Ishikawa (cell line): ENCODE data around the gene MAD1L1.

Experiments
- CEBPB ChIP-seq: IDR thresholded peaks from 2 replicates; pipeline ENCODE4 v1.6.1; 2012
- CREB1 ChIP-seq: IDR thresholded peaks from 2 replicates; pipeline ENCODE4 v1.6.1; 2012; ENCODE audit warnings: low read depth
- EGR1 ChIP-seq: IDR thresholded peaks from 2 replicates; pipeline ENCODE4 v1.6.1; 2012
- EP300 ChIP-seq: IDR thresholded peaks from 2 replicates; pipeline ENCODE4 v1.6.1; 2012; ENCODE audit warnings: borderline replicate concordance
- FOXM1 ChIP-seq: IDR thresholded peaks from 2 replicates; pipeline ENCODE4 v1.6.1; 2012; ENCODE audit warnings: low read depth, borderline replicate concordance
- NFIC ChIP-seq: IDR thresholded peaks from 2 replicates; pipeline ENCODE4 v1.6.1; 2012
- RAD21 ChIP-seq: IDR thresholded peaks from 2 replicates; pipeline ENCODE4 v1.6.1; 2012; ENCODE audit warnings: low read depth
- TAF1 ChIP-seq: IDR thresholded peaks from 2 replicates; pipeline ENCODE4 v1.6.1; 2012; ENCODE audit warnings: low read depth, mild to moderate bottlenecking
- TCF12 ChIP-seq: IDR thresholded peaks from 2 replicates; pipeline ENCODE4 v1.6.1; 2012; ENCODE audit warnings: low read depth
- TEAD4 ChIP-seq: IDR thresholded peaks from 2 replicates; pipeline ENCODE4 v1.6.1; 2012
- YY1 ChIP-seq: IDR thresholded peaks from 2 replicates; pipeline ENCODE4 v1.6.1; 2012; ENCODE audit warnings: low read depth
- ZBTB7A ChIP-seq: IDR thresholded peaks from 2 replicates; pipeline ENCODE4 v1.6.1; 2012; ENCODE audit warnings: low read depth
- TF ChIP-seq, protein P1 (sequence below): IDR thresholded peaks from 2 replicates; pipeline ENCODE4 v1.6.1; 2012
- TF ChIP-seq, protein P2 (sequence below): IDR thresholded peaks from 2 replicates; pipeline ENCODE4 v1.6.1; 2012; ENCODE audit warnings: low read depth, mild to moderate bottlenecking
- TF ChIP-seq, protein P3 (sequence below): IDR thresholded peaks from 2 replicates; pipeline ENCODE4 v1.6.1; 2012

Gene MAD1L1

DNA sequence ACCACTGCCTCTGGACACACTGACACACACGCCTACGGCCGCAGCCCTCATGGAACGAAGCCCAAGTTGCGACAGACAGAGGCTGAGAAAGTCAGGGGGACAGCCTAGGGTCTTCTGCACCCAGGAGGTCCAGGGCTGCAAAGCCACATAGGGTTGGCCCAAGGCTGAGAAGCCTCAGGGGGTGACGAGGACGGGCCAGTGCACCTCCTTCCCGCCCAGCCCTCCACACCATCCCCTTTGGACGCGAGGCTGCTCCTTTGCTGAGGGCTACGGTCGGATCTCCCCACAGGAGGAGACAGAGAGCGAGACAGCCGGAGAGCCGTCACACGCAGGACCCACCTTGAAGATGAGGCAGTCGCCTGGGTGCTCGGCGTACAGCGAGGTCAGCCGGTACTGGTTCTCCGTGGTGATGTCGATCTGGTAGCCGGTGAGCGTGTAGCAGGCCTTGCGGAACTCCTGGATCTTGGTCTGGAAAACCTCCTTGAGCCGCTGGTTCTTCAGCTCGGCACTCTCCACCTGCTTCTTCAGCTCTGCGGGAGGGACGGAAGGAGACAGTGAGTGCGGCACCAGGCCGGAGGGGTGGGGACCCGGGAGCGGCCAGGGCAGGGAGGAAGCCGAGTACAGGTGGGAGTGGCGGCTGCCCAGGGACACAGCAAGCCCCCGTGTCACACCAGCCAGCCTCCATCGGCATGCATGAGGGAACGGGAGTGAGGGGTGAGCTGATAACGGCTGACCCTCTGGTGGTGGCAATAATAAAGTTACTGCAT is 334.7 kb downstream of the MAD1L1 start:
- TF ChIP-seq, protein P1, sequence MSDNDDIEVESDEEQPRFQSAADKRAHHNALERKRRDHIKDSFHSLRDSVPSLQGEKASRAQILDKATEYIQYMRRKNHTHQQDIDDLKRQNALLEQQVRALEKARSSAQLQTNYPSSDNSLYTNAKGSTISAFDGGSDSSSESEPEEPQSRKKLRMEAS = no peak
- TF ChIP-seq NFIC (no peak), TCF12 (no peak), EGR1 (no peak), TAF1 (no peak)
- TF ChIP-seq, protein P2, sequence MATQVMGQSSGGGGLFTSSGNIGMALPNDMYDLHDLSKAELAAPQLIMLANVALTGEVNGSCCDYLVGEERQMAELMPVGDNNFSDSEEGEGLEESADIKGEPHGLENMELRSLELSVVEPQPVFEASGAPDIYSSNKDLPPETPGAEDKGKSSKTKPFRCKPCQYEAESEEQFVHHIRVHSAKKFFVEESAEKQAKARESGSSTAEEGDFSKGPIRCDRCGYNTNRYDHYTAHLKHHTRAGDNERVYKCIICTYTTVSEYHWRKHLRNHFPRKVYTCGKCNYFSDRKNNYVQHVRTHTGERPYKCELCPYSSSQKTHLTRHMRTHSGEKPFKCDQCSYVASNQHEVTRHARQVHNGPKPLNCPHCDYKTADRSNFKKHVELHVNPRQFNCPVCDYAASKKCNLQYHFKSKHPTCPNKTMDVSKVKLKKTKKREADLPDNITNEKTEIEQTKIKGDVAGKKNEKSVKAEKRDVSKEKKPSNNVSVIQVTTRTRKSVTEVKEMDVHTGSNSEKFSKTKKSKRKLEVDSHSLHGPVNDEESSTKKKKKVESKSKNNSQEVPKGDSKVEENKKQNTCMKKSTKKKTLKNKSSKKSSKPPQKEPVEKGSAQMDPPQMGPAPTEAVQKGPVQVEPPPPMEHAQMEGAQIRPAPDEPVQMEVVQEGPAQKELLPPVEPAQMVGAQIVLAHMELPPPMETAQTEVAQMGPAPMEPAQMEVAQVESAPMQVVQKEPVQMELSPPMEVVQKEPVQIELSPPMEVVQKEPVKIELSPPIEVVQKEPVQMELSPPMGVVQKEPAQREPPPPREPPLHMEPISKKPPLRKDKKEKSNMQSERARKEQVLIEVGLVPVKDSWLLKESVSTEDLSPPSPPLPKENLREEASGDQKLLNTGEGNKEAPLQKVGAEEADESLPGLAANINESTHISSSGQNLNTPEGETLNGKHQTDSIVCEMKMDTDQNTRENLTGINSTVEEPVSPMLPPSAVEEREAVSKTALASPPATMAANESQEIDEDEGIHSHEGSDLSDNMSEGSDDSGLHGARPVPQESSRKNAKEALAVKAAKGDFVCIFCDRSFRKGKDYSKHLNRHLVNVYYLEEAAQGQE = no peak

DNA sequence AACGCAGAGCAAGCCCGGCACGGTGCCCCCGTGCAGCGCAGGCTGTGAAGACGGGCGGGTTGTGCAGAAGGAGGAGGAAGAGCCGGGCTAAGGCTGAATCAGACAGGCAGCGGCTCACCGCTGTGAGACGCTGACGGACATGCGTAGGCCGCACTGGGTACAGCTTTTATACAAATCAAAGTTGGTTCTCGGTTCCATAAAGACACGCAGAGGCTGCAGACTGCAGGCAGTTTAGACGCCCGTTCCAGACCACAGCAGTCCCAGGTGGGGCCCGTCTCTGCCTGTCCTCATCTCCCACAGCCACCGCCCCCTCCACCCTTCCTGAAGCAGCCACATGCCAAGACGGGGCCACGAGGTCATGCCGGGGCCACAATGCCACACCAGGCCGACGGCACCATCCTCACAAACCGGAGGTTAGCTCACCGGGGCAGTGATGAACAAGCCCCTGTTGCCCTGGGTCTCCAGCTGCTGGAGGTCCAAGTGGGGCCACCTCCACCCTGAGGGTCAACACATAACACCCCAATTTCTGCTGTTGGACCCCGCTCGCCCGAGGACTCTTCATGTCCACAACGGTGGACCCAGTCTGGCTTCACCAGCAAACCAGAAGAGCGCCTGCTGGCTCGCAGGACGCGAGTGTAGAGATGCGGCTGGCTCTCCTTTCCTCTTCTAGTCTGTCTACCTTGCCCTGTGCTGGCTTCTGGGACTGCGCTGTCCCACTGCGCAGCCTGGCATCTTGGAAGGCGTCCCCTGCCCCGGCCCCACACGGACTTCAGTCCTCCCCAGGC is 335.5 kb downstream of the MAD1L1 start:
- TF ChIP-seq CEBPB = no peak
- TF ChIP-seq, protein P1 = no peak
- no peak for TF ChIP-seq YY1
- no peak for TF ChIP-seq TEAD4
- TF ChIP-seq ZBTB7A = no peak
- TF ChIP-seq EP300 = no peak
- TF ChIP-seq FOXM1 = no peak

DNA sequence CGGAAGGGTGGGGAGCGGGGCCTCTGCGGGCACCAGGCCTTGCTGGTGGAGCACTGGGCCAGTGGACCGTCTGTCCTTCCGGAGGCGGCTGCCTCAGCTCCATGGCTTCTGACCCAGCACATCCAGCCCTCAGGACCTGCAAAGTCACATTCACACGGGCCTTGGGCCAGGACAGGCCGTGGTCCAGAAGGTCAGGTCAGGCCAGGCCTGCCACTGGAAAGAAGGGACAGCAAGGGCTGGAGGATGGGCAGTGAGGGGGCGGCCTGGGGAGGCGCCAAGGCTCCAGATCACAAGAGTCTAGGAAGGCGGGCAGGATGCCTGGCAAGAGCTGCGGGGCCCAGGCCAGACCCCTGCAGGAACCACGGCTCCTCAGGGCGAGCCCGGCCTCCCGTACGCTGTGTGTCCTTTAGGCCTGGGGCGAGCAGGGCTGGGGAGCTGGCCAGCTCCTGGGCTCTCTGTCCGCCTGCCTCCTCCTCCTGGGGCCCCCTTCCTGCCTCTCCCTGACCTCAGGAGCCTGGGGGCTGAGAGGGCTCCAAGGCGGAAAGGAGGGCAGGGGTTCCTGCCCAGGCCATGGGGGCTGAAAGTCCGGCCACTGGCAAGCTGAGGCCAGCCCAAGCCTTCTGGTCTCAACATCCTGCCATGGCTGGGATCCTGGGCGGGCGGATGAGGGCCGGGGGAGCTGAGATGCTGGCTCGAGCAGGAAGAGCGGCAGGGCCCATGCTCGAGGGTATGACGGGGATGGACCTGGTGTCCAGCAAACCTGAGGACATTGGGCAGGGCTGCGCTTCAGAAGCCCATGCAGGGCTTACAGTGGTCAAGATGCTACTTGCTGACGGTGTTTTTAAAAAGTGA is 336.9 kb downstream of the MAD1L1 start:
- TF ChIP-seq TEAD4 (no peak), ZBTB7A (no peak), RAD21 (no peak), FOXM1 (no peak), CREB1 (no peak), YY1 (no peak), EGR1 (no peak), EP300 (no peak), TCF12 (no peak), CEBPB (no peak), NFIC (no peak), TAF1 (no peak)
- TF ChIP-seq, protein P3, sequence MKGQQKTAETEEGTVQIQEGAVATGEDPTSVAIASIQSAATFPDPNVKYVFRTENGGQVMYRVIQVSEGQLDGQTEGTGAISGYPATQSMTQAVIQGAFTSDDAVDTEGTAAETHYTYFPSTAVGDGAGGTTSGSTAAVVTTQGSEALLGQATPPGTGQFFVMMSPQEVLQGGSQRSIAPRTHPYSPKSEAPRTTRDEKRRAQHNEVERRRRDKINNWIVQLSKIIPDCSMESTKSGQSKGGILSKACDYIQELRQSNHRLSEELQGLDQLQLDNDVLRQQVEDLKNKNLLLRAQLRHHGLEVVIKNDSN = no peak
- TF ChIP-seq, protein P2 = no peak
- TF ChIP-seq, protein P1 = no peak

DNA sequence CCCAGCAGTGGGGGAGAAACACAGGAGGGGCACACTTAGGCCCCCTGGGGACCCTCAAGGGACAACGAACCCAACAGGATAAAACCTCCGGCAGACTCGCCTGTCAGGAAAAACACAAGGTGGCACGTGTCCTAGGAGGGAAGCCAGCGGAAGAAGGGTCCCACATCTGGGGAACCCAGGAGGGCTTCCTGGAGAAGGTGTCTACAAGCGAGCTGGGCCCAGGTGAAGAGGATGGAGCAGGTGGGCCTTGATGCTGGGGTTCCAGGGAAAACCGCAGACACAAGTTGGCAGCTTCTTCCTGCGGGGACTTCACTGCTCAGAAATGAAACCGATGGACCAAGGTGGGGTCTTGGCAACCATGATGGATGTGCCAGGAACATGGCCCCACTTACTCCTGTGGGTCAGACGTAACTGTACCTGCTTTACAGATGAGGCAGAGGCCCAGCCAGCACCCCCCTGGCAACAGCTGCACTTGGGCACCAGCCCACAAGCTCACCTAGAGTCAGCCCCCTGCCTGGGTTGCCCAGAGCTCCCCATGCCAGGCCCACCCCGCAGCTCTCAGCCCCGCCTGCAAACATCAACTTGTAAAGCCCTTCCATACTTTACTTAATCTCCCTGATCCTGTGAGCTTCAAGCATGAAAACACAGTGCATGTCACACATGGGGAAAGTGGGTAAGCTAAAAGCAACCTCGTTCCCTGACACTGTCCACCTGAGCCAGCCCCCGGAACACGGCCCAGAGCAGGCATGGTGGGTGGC is 337.7 kb downstream of the MAD1L1 start:
- TF ChIP-seq FOXM1 (no peak), EP300 (no peak), CREB1 (no peak), YY1 (no peak), EGR1 (no peak), TEAD4 (no peak)
- TF ChIP-seq, protein P3 = no peak
- TF ChIP-seq, protein P2 = no peak
- TF ChIP-seq, protein P1 = no peak
